Transverse colon (tissue), 4 donors: ENCODE data around the gene HBD. TPM values are rescaled to one million over a fixed set of nuclear protein-coding genes. Genes with fewer than 3 reads are reported as not detected.

Experiments used
- DNase-seq: peaks from one replicate; pipeline ENCODE4 v3.0.0-alpha.2; 2019
- H3K27ac ChIP-seq, 4 donors: fragments of 200-600 bp; sonication (generic); 2 replicates each; pipeline ENCODE4 v1.5.1; 2016 to 2018; ENCODE audit warnings: inconsistent platforms in 4 of 4
- H3K27me3 ChIP-seq: fragments of 200-600 bp; sonication (generic); 2 replicates; pipeline ENCODE4 v1.5.1; 2017; ENCODE audit warnings: inconsistent platforms
- H3K36me3 ChIP-seq, 4 donors: fragments of 200-600 bp; sonication (generic); 2 replicates each; pipeline ENCODE4 v1.5.1; 2017 to 2019; ENCODE audit warnings: inconsistent platforms in 4 of 4
- H3K4me1 ChIP-seq, 4 donors: fragments of 200-600 bp; sonication (generic); 2 replicates each; pipeline ENCODE4 v1.5.1; 2017 to 2020; ENCODE audit warnings: inconsistent platforms in 4 of 4
- H3K4me3 ChIP-seq, 4 donors: fragments of 200-600 bp; sonication (generic); 1 replicate in 1 of 4; 2 replicates in 3 of 4; pipeline versions ENCODE4 v1.5.1 to v1.6.1; 2017 to 2019; ENCODE audit warnings: inconsistent platforms in 4 of 4
- H3K9me3 ChIP-seq, 2 donors: fragments of 200-600 bp; sonication (generic); 2 replicates each; pipeline ENCODE4 v1.5.1; 2017 to 2019; ENCODE audit warnings: inconsistent platforms in 2 of 2
- EP300 ChIP-seq: sonication (generic); formaldehyde crosslinking; IDR thresholded peaks from one replicate; pipeline ENCODE4 v1.6.1; 2017; ENCODE audit warnings: antibody characterized with exemption, low read depth
- POLR2A ChIP-seq: fragments of 450-650 bp; IDR thresholded peaks from one replicate; pipeline ENCODE4 v1.6.1; 2016; ENCODE audit warnings: antibody characterized with exemption, mild to moderate bottlenecking, moderate library complexity
- POLR2AphosphoS5 ChIP-seq, 3 donors: sonication (generic); formaldehyde crosslinking; IDR thresholded peaks; one replicate each; pipeline ENCODE4 v1.6.1; 2016; ENCODE audit warnings: antibody characterized with exemption in 3 of 3
- WGBS, 2 donors: methylation state at CpG; one replicate each; pipeline ENCODE4 v1.1.5; 2018; ENCODE audit warnings: low coverage in 1 of 2; 5-methylcytosine and 5-hydroxymethylcytosine counted together
- in situ Hi-C, 4 donors: fragments of 200-750 bp; cut with MboI; loops; one replicate each; pipeline versions ENCODE4 v1.15.0 to v1.15.1; 2017; ENCODE audit warnings: low sequenced_read_pairs in 3 of 4, low pct_ligation_motif_present in 1 of 4, low pct_unique_long_range_greater_than_20kb in 1 of 4
- intact Hi-C: fragments of 100-400 bp; cut with DNase I; formaldehyde crosslinking; loops from one replicate; pipeline ENCODE4 v1.15.1; 2023; ENCODE audit warnings: low total_unique reads
- total RNA-seq, 4 donors: library from RNA; depleted of rRNA; stranded (reverse); fragments of >200 nt; gene quantifications; one replicate each; pipeline ENCODE4 v1.1.0, GENCODE V29; 2016
- TF ChIP-seq, protein P1 (sequence below), 5 experiments: fragments of 200-600 bp in 3 of 5; fragments of 450-650 bp in 2 of 5; sonication (generic) in 3 of 5; IDR thresholded peaks; 1 replicate in 2 of 5; 2 replicates in 3 of 5; pipeline ENCODE4 v1.5.1; 2016 to 2017; ENCODE audit warnings: antibody characterized with exemption in 5 of 5, inconsistent platforms in 3 of 5, mild to moderate bottlenecking in 2 of 5, moderate library complexity in 1 of 5

The HBD gene
- total RNA-seq, 4 donors from 2014 or later: not detected

DNA sequence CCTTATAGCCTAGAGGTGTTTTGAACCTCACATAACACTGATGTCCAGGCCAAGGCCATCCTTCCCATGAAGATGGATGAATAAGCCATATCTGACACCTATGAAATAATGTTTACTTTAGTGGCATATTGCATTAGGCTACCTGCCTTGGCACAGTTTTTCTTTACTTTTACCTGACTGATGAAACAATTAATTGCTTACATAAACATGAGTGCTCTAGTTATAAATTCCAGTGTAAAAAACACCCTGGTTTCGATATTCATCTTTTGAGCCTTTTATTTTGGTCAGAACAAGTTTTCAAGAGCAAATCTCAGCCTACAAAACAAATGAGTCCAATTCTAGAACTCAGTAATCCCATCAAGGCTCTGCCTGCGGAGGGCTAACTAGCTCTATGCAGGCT is 42.4 kb upstream of the HBD start:
- 50 to 73% methylated on average over 1 to 2 of the region's 2 CpGs for WGBS, 2 donors
- in situ Hi-C loops: no loop called here
- DNase-seq: no peak

DNA sequence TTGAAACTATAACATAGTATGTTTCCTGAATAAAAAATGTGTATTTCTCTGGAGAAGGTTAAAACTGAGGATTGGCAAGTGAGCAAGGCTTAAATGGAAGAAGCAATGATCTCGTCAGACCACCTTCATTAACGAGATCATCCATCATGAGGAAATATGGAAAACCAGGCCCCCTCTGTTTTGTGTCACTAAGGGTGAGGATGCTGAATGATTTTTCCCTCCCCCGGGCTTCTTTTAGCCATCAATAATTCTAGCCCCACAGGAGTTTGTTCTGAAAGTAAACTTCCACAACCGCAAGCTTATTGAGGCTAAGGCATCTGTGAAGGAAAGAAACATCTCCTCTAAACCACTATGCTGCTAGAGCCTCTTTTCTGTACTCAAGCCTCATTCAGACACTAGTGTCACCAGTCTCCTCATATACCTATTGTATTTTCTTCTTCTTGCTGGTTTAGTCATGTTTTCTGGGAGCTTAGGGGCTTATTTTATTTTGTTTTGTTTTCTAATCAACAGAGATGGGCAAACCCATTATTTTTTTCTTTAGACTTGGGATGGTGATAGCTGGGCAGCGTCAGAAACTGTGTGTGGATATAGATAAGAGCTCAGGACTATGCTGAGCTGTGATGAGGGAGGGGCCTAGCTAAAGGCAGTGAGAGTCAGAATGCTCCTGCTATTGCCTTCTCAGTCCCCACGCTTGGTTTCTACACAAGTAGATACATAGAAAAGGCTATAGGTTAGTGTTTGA is 41.3 kb upstream of the HBD start:
- DNase-seq: no peak
- in situ Hi-C loops: no loop called here
- 74 to 83% methylated on average over 6 of the region's 6 CpGs for WGBS, 2 donors

More for the DNA sequence above, 42.4 kb upstream of the HBD start:
- H3K27me3 ChIP-seq: no peaks in the 10 kb centered on the region
- H3K36me3 ChIP-seq: no peaks in the 10 kb centered on the region
- TF ChIP-seq POLR2AphosphoS5 (IDR thresholded peaks at IDR 0.05) (no peak), POLR2A (no peak), EP300 (no peak)
- TF ChIP-seq, protein P1, sequence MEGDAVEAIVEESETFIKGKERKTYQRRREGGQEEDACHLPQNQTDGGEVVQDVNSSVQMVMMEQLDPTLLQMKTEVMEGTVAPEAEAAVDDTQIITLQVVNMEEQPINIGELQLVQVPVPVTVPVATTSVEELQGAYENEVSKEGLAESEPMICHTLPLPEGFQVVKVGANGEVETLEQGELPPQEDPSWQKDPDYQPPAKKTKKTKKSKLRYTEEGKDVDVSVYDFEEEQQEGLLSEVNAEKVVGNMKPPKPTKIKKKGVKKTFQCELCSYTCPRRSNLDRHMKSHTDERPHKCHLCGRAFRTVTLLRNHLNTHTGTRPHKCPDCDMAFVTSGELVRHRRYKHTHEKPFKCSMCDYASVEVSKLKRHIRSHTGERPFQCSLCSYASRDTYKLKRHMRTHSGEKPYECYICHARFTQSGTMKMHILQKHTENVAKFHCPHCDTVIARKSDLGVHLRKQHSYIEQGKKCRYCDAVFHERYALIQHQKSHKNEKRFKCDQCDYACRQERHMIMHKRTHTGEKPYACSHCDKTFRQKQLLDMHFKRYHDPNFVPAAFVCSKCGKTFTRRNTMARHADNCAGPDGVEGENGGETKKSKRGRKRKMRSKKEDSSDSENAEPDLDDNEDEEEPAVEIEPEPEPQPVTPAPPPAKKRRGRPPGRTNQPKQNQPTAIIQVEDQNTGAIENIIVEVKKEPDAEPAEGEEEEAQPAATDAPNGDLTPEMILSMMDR (IDR thresholded peaks at IDR 0.05): no peak
- no peak overlapping the region for H3K27ac ChIP-seq
- peaks cover 0 to 4% (median 0%) of the 10 kb centered on the region in 4 donors for H3K4me1 ChIP-seq
- no peak overlapping the region for H3K4me3 ChIP-seq
- H3K9me3 ChIP-seq: no peaks in the 10 kb centered on the region
- intact Hi-C loops: no loop called here

DNA sequence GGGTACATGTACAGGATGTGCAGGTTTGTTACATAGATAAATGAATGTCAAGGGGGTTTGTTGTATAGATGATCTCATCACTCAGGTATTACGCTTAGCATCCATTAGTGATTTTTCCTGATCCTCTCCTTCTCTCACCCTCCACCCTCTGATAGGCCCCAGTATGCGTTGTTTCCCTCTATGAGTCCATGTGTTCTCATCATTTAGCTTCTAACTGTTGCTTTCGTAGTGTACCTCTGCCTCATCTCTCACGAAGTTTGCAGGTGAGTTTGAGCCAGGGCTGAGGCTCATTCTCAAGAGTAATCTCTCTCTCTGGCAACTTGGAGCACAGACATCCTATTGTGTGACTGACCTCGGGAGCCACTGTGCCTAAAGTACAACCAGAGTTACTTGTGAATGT is 40.1 kb upstream of the HBD start:
- intact Hi-C loops (no loop called here), in situ Hi-C loops (no loop called here)
- H3K9me3 ChIP-seq: no peaks in the 10 kb centered on the region
- H3K27ac ChIP-seq: no peak overlapping the region
- no peak for DNase-seq
- 74 to 75% methylated on average over 3 to 5 of the region's 5 CpGs for WGBS, 2 donors
- H3K4me1 ChIP-seq: no peaks in the 10 kb centered on the region
- H3K4me3 ChIP-seq: no peak overlapping the region
- H3K36me3 ChIP-seq: no peaks in the 10 kb centered on the region
- no peak for TF ChIP-seq POLR2A
- TF ChIP-seq EP300: no peak
- no peak for TF ChIP-seq POLR2AphosphoS5 (IDR thresholded peaks at IDR 0.05)
- TF ChIP-seq, protein P1 (IDR thresholded peaks at IDR 0.05): no peak
- no peaks in the 10 kb centered on the region for H3K27me3 ChIP-seq

More for the DNA sequence above, 41.3 kb upstream of the HBD start:
- Histone ChIP-seq H3K9me3 (no peaks in the 10 kb centered on the region), H3K4me3 (no peak overlapping the region), H3K27me3 (no peaks in the 10 kb centered on the region), H3K27ac (no peak overlapping the region), H3K4me1 (no peaks in the 10 kb centered on the region), H3K36me3 (no peaks in the 10 kb centered on the region)
- TF ChIP-seq EP300 (no peak), POLR2AphosphoS5 (IDR thresholded peaks at IDR 0.05) (no peak), POLR2A (no peak)
- TF ChIP-seq, protein P1 (IDR thresholded peaks at IDR 0.05): no peak
- intact Hi-C loops: no loop called here

DNA sequence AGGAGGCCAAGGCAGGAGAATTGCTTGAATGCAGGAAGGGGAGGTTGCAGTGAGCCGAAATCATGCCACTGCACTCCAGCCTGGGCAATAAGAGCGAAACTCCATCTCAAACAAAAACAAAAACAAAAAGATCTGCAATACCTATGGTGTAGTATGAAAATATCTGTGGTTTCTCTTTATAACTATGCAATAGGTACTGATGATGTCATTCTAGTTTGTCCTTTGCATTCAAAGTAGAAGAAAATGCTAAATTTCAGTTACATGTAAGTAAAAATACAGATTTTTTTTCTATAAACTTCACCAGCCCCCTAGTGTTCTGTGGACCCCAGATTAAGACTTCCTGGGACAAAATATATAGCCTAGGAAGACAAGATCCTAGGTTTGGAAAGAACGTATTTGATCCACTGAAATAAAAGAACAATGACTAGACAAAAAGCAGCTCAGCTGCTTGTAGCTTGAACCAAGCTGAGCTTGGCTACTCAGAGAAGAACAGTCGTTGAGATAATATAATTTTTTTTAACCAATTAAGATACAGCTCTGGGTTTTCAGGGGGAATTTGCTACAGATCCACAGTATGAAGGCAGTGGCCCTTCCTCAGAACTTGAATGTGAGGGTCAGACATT is 38.2 kb upstream of the HBD start:
- no peak overlapping the region for H3K4me3 ChIP-seq
- in situ Hi-C loops: no loop called here

More for the DNA sequence above, 38.2 kb upstream of the HBD start:
- intact Hi-C loops: no loop called here
- Histone ChIP-seq H3K36me3 (no peaks in the 10 kb centered on the region), H3K27me3 (no peaks in the 10 kb centered on the region), H3K4me1 (no peaks in the 10 kb centered on the region), H3K27ac (no peak overlapping the region), H3K9me3 (no peaks in the 10 kb centered on the region)
- no peak for DNase-seq
- TF ChIP-seq POLR2AphosphoS5 (IDR thresholded peaks at IDR 0.05) (no peak), POLR2A (no peak), EP300 (no peak)
- TF ChIP-seq, protein P1 (IDR thresholded peaks at IDR 0.05): no peak
- WGBS, 2 donors: 36 to 71% methylated on average over 4 of the region's 4 CpGs
